Left ventricle myocardium inferior (tissue), 1 donor: ENCODE measurements around the gene CAMK1D. TPM values are rescaled to one million over a fixed set of nuclear protein-coding genes. Genes with fewer than 3 reads are reported as not detected.
"Not testable (repeated sequence)": the region's sequence is repeated elsewhere in the genome, so short reads cannot be mapped to it uniquely, and the experiment has no call there.

Experiments
- DNase-seq: peaks from one replicate; pipeline ENCODE4 v3.0.0-alpha.2; 2020
- H3K27ac ChIP-seq: fragments of 200-600 bp; replicated peaks from 2 replicates; pipeline ENCODE4 v1.8.0; 2021
- H3K27me3 ChIP-seq: fragments of 200-600 bp; 2 replicates; pipeline ENCODE4 v1.8.0; 2021; ENCODE audit warnings: low read depth
- H3K36me3 ChIP-seq: fragments of 200-600 bp; 2 replicates; pipeline ENCODE4 v1.8.0; 2021
- H3K4me1 ChIP-seq: fragments of 200-600 bp; 2 replicates; pipeline ENCODE4 v1.8.0; 2021
- H3K4me3 ChIP-seq: fragments of 200-600 bp; 2 replicates; pipeline ENCODE4 v1.8.0; 2021; ENCODE audit warnings: mild to moderate bottlenecking, moderate library complexity
- H3K9me3 ChIP-seq: fragments of 200-600 bp; replicated peaks from 2 replicates; pipeline ENCODE4 v1.8.0; 2021
- CTCF ChIP-seq: fragments of 200-600 bp; IDR thresholded peaks from 2 replicates; pipeline ENCODE4 v1.8.0; 2021; ENCODE audit warnings: antibody characterized with exemption, mild to moderate bottlenecking, borderline replicate concordance
- intact Hi-C: fragments of 100-400 bp; cut with micrococcal nuclease; formaldehyde crosslinking; loops from one replicate; pipeline ENCODE4 v1.11.0; 2022
- total RNA-seq: library from RNA; stranded (reverse); fragmentation: NEBNext Ultra II Directional; extraction: Animal tissue kit (Norgen Biotek cat#: 25700); gene quantifications from one replicate; pipeline ENCODE4 v1.2.1, GENCODE V29; 2021
- donor health status: DM: no; HTN: yes; CAD: no; lungs with severe emphysema.

CAMK1D gene
- total RNA-seq, 1 donor from 2014 or later: 2.5 TPM

- Histone ChIP-seq H3K9me3 (peaks cover 5% of the 10 kb centered on the region), H3K36me3 (no peaks in the 10 kb centered on the region), H3K4me3 (no peak overlapping the region), H3K4me1 (peaks cover 8% of the 10 kb centered on the region), H3K27me3 (no peaks in the 10 kb centered on the region), H3K27ac (no peak overlapping the region)
- intact Hi-C loops: no loop called here
- no peak for DNase-seq
- no peak for TF ChIP-seq CTCF
Observed at GRCh38 chr10:12539350-12540164, 190.2 kb downstream of the CAMK1D start.

GRCh38 chr10:12540341-12540781, 191.0 kb downstream of the CAMK1D start:
- no peak overlapping the region for H3K4me3 ChIP-seq
- peaks cover 5% of the 10 kb centered on the region for H3K9me3 ChIP-seq
- TF ChIP-seq CTCF: no peak
- H3K27ac ChIP-seq: no peak overlapping the region
- no peaks in the 10 kb centered on the region for H3K27me3 ChIP-seq
- no peak for DNase-seq
- H3K36me3 ChIP-seq: no peaks in the 10 kb centered on the region
- peaks cover 8% of the 10 kb centered on the region for H3K4me1 ChIP-seq
- intact Hi-C loops: no loop called here

GRCh38 chr10:12541446-12542067, 192.2 kb downstream of the CAMK1D start:
- TF ChIP-seq CTCF: no peak

GRCh38 chr10:12542133-12542670, 192.9 kb downstream of the CAMK1D start:
- no peak overlapping the region for H3K4me3 ChIP-seq
- DNase-seq: no peak
- H3K9me3 ChIP-seq: peaks cover 5% of the 10 kb centered on the region
- H3K27me3 ChIP-seq: no peaks in the 10 kb centered on the region
- no peaks in the 10 kb centered on the region for H3K36me3 ChIP-seq
- H3K4me1 ChIP-seq: peaks cover 8% of the 10 kb centered on the region
- intact Hi-C loops: no loop called here
- TF ChIP-seq CTCF: no peak
- H3K27ac ChIP-seq: no peak overlapping the region

More at GRCh38 chr10:12541446-12542067, 192.2 kb downstream of the CAMK1D start:
- peaks cover 5% of the 10 kb centered on the region for H3K9me3 ChIP-seq
- no peak for DNase-seq
- H3K36me3 ChIP-seq: no peaks in the 10 kb centered on the region
- H3K27me3 ChIP-seq: no peaks in the 10 kb centered on the region
- no peak overlapping the region for H3K4me3 ChIP-seq
- H3K27ac ChIP-seq: no peak overlapping the region
- H3K4me1 ChIP-seq: peaks cover 8% of the 10 kb centered on the region
- intact Hi-C loops: no loop called here

GRCh38 chr10:12543589-12543988, 194.2 kb downstream of the CAMK1D start:
- peaks cover 8% of the 10 kb centered on the region for H3K4me1 ChIP-seq
- no peak for DNase-seq

GRCh38 chr10:12546160-12546802, 196.9 kb downstream of the CAMK1D start:
- H3K4me3 ChIP-seq, H3K27ac ChIP-seq, H3K27me3 ChIP-seq, DNase-seq, H3K36me3 ChIP-seq, H3K4me1 ChIP-seq, H3K9me3 ChIP-seq, intact Hi-C loops: not testable (repeated sequence)

More at GRCh38 chr10:12543589-12543988, 194.2 kb downstream of the CAMK1D start:
- intact Hi-C loops: no loop called here
- H3K4me3 ChIP-seq: no peak overlapping the region
- H3K9me3 ChIP-seq: peaks cover 5% of the 10 kb centered on the region
- H3K36me3 ChIP-seq: no peaks in the 10 kb centered on the region
- no peak overlapping the region for H3K27ac ChIP-seq
- H3K27me3 ChIP-seq: no peaks in the 10 kb centered on the region
- TF ChIP-seq CTCF: no peak
